Measurements from ENCODE around the gene WWOX. TPM values are rescaled to one million over a fixed set of nuclear protein-coding genes. Genes with fewer than 3 reads are reported as not detected.

Gene WWOX
- total RNA-seq, 1 experiment from 2014 or later = 79.9 TPM

Other genes with a start within 250 kb of the WWOX start
- 0.17 TPM in 1 of 2 replicates, not detected in the other for gene CLEC3A, start 77.1 kb upstream of the WWOX start, total RNA-seq (2021)

Measured in A673 (cell line).